Stimulated activated CD8-positive, alpha-beta memory T cell treated with anti-CD3 and anti-CD28 coated beads, Interleukin-4, amount 100 ng/mL, for 24 hours (primary cell): ENCODE measurements around the gene HERPUD1.

Source experiments
- DNase-seq: peaks from one replicate; pipeline ENCODE4 v3.0.0-alpha.2; 2020; ENCODE audit warnings: low read depth

HERPUD1 gene

DNA sequence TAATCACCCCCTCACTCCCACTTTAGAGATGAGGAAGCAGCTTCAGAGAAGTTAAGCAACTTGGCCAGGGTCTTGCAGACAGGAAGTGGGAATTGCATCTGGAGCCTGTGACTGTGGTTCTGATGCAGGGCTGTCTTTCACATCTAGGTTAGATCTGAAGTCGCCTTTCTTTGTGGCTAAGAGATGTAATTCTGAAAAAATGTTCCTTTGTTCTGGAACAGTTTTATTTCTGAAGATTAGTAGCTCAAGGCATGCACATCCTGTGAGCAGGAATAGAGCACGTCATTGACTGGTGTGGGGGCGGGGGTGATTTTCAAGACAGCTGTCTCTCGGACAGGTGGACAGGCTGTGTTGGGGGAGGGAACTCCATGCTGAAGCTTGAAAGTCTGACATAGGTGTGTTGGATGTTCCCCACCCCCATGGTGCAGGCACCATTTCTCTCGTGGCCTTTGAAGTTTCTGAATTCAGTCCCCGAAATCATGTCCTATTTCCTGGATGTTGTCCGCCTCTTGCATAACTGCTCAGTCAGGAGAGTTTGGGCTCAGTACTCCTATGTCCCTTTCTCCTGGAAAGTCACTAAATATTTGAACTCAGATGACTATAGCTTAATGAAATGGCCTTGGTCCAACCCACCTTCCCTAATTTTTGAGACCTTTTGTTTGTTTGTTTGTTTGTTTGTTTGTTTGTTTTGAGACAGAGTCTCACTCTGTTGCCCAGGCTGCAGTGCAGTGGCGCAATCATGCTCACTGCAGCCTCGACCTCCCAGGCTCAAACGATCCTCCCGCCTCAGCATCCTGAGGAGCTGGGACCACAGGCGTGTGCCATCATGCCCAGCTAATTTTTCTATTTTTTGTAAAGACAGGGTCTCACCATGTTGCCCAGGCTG lies 21.0 kb upstream of the HERPUD1 start:
- no peak for DNase-seq

- DNase-seq, result no peak
These were observed 20.0 kb upstream of the HERPUD1 start for GRCh38 chr16:56911771-56912571.

GRCh38 chr16:56912746-56913708 lies 18.9 kb upstream of the HERPUD1 start:
- DNase-seq, result no peak

- no peak for DNase-seq
These were observed 17.0 kb upstream of the HERPUD1 start for GRCh38 chr16:56914896-56915295.

GRCh38 chr16:56915336-56916119 lies 16.4 kb upstream of the HERPUD1 start:
- DNase-seq, result no peak

DNA sequence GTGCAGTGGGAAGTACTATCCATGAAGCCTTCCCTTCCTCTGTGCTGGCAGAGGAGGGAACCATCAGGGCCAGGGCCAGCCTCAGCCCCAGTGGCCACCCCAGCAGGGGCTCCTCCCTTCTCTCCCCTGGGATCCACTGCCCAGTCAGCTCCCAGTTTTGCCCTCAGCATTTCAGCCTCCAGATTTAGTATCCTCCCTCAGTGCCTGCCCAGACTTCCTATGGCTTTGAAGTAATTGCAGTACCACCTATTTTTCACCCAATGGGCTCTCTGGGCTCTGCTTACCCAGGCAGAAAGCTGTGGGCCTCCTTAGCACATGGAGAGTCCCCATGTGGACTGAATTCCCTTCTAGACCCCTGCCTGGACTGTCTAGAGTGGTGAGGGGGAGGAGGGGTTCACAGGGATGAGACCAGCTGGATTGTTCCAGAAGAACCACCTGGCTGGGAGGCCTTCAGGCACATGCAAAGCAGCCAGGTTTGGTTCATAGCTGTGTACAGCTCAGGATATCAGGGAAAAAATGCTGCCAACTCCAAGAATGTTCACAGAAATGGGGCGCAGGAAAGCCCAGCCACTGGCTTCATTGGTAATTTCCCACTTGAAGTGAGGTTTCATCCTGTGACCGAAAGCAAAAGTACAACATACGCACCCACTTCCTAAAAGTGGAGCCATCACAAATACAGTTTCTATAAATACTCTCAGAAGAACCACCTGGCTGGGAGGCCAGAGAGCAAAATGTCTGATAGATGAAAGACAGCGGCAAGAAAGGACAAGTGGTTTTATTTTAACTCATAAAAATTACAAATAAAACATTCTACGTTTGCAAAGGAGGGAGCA lies 15.2 kb upstream of the HERPUD1 start:
- DNase-seq, result no peak

- no peak for DNase-seq
These were observed 13.4 kb upstream of the HERPUD1 start for GRCh38 chr16:56918467-56919012.

- no peak for DNase-seq
These were observed 12.7 kb upstream of the HERPUD1 start for GRCh38 chr16:56919099-56919800.

- no peak for DNase-seq
These were observed 10.4 kb upstream of the HERPUD1 start for GRCh38 chr16:56921571-56921970.

DNA sequence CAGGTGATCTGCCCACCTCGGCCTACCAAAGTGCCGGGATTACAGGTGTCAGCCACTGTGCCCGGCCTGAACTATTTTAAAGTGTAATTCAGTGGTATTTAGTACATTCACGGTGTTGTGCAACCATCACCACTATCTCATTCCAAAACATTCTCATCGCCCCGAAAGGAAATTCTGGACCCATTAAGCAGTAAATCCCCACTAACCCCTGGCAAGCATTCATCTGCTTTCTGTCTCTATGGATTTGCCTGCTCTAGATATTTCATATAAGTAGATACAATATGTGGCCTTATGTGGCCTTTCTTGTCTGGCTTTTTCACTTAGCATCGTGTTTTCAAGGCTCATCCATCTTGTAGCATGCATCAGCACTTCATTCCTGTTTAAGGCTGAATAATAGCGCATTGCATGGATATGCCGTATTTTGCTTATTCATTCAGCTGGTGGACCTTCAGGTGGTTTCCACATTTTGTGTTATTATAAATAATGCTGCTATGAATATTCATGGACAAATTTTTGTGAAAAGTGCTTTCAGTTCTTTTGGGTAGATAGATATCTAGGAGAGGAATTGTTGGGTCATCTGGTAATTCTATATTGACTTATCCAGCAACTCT lies 8.4 kb upstream of the HERPUD1 start:
- DNase-seq, result no peak

GRCh38 chr16:56927471-56927870 lies 4.5 kb upstream of the HERPUD1 start:
- DNase-seq, result no peak

- DNase-seq, result no peak
These were observed 2.3 kb upstream of the HERPUD1 start for GRCh38 chr16:56929639-56930038.

DNA sequence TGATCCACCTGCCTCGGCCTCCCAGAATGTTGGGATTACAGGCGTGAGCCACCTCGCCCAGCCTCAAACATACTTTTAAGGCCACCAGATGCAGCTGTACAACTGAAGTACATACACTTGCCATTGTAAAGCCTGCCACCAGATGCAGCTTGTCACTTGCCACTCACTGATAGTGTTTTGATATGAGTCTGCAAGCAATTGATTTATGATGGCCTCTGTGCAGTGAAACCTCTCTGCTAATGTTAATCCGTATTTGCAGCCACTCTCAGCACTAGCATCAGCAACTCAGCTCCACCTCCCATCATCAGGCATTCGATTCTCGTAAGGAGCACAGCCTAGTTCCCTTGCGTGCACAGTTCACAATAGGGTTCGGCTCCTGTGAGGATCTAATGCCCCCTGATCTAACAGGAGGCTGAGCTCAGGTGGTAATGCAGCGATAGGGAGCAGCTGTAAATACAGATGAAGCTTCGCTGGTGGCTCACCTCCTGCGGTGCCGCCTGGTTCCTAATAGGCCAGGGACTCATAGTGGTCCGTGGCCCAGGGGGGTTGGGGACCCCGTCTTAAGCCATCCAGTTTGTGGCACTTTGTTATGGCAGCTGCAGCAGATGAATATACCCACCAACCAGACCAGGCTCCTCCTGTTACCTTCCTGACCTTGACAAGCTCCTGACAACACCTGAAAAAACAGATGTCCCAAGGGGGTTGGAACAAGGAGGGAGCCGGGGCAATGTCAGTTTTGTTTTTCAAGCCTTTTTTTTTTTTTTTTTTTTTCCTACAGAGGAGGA lies 1.3 kb upstream of the HERPUD1 start:
- no peak for DNase-seq

- no peak for DNase-seq
These were observed 561 bp upstream of the HERPUD1 start for GRCh38 chr16:56931271-56931891.

- no peak for DNase-seq
These were observed 1.0 kb downstream of the HERPUD1 start for GRCh38 chr16:56932721-56933619.

- no peak for DNase-seq
These were observed 2.1 kb downstream of the HERPUD1 start for GRCh38 chr16:56933828-56934598.
